RWPE1 (cell line): ENCODE results near the gene FLOT1.

Experiments used
- CTCF ChIA-PET: fragments of 350-600 bp; sonication (Branson Sonifier 250); formaldehyde crosslinking; extraction: SDS; loops from one replicate; lab custom pipeline; 2021; lab: Yijun Ruan, JAX
- POLR2A ChIA-PET: fragments of 400-600 bp; formaldehyde crosslinking; extraction: SDS; loops from one replicate; lab custom pipeline; 2020; ENCODE audit warnings: antibody characterized with exemption; ENCODE audit not compliant: low non-redundant PET; lab: Yijun Ruan, JAX
- DNase-seq: peaks from one replicate; pipeline ENCODE4 v3.0.0; 2012; ENCODE audit warnings: low spot score
- H3K27ac ChIP-seq: fragments of 450-650 bp; 2 replicates; pipeline ENCODE4 v1.5.1; 2017
- TF ChIP-seq, protein P1 (sequence below): fragments of 450-650 bp; conservative IDR thresholded peaks from 2 replicates; pipeline ENCODE4 v1.5.1; 2017; ENCODE audit warnings: low read depth, mild to moderate bottlenecking

FLOT1 gene

DNA sequence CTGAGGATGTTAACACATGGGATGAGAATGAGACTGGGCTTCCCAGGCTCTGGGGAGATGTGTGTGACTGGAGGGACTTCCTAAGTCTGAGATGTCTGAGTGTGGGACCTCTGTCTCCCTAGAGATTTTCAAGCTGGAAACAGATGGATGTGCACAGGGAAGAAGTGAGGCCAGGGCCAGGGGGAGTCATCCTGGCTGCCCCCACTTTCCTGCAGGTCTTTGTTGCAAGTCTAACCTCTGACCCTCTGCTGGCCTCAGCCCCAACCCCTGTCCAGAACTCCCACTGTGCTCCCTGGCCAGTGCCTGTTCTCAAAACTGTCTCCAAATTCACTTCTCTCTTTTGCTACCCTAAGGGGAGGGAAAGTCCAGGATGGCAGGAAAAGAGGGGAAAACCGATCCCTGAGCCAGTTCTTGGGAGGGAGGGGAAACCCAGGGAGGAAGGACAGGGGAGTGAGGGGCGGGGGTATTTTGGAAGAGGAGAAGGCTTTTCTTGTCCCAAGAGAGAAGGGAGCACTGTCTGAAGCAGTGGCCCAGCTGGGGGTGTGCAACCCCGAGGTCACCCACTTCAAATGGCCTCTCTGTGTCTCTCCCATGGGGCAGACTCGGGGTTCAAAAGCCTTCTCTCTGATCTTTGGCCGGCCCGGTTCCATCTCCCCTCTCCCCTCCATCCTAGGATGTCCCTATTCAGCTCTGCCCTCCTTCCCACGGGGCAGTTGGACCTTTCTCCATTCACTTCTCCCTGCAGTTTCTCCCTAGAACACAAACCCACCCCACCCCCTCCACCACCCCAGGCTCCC lies 59.1 kb downstream of the FLOT1 start:
- peak overlapping the region; percentile 97 for H3K27ac ChIP-seq
- CTCF ChIA-PET = interaction anchor here (2.9 kb wide), 1 partner anchor 39 kb away, joined by 12 read pairs; no protein-coding TSS in a partner anchor
- POLR2A ChIA-PET = no interaction called here

DNA sequence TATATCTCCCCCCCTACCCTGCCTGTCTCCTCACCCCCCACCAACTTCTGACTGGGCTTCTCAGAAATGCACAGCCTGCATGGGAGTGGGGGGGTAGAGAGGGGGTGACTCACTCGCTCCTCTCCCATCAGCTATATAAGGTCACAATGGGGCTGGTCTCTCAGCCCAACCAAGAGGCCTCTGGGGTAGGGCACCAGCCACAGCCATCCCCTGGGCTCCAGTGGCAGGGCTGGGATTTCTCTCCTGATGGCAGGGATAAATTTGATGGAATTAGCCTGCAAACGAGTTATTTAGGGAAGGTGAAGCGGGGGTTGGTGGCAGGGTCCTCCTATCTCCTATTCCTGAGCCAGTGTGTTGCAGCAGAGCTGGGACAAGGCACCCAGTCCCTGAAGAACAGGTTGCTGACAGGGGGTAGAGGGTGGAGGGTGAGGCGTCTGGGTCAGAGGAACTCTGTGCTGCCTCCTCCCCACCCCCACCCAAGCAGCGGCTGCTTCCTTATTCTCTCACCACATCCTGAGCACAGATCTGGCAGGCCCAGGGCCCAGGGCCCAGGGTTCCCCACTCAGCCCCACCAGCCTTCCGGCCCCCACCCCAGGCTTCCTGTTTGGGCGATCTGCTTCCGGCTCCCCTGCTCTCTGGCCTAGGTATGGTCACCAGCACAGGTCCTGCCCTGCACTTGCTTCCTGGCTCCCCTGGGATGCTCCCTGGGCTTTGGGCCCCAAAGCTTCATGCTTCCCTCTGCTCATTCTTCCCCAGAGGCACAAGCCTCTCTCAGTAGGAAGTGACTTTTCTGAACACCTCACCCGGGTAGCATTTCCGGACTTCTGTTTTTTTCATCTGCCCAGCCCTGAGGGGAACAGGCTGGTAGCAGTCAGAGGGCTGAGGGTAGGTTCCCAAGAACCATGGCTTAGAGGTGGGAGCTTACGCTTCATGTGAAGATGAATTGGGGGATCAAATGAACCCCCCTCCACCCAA lies 60.1 kb downstream of the FLOT1 start:
- peak; percentile 68 for DNase-seq
- ChIA-PET POLR2A (no interaction called here), CTCF (interaction anchor here (0.7 to 5.3 kb wide), 3 partner anchors 40 to 141 kb away, joined by 3 to 31 read pairs (median 27); no protein-coding TSS in a partner anchor)
- TF ChIP-seq, protein P1, sequence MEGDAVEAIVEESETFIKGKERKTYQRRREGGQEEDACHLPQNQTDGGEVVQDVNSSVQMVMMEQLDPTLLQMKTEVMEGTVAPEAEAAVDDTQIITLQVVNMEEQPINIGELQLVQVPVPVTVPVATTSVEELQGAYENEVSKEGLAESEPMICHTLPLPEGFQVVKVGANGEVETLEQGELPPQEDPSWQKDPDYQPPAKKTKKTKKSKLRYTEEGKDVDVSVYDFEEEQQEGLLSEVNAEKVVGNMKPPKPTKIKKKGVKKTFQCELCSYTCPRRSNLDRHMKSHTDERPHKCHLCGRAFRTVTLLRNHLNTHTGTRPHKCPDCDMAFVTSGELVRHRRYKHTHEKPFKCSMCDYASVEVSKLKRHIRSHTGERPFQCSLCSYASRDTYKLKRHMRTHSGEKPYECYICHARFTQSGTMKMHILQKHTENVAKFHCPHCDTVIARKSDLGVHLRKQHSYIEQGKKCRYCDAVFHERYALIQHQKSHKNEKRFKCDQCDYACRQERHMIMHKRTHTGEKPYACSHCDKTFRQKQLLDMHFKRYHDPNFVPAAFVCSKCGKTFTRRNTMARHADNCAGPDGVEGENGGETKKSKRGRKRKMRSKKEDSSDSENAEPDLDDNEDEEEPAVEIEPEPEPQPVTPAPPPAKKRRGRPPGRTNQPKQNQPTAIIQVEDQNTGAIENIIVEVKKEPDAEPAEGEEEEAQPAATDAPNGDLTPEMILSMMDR = no peak
- peak overlapping the region; percentile 97 for H3K27ac ChIP-seq

More for the DNA sequence above, 59.1 kb downstream of the FLOT1 start:
- DNase-seq = no peak
- TF ChIP-seq, protein P1 = no peak

DNA sequence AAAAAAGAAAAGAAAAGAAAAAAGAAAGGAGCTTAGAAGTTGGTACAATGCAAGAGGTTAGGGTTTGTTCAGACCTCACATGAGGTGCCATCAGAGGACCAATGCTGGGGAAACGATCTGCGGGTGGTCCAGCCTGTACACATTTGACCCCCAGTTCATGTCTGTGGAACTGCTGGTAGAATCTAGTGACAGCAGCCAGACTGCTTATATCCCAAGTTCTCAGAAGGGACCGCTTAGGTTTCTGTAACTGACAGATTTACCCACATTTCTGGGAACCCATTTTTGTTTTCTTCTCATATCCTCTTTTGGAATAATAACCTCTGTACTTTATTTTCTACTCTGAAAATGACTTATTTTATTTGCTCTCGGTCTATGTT lies 60.7 kb downstream of the FLOT1 start:
- H3K27ac ChIP-seq = peak overlapping the region; percentile 97
- TF ChIP-seq, protein P1 = no peak
- no peak for DNase-seq
- ChIA-PET CTCF (interaction anchor here (0.6 to 5.3 kb wide), 3 partner anchors 41 to 192 kb away, joined by 5 to 31 read pairs (median 27); no protein-coding TSS in a partner anchor), POLR2A (no interaction called here)

DNA sequence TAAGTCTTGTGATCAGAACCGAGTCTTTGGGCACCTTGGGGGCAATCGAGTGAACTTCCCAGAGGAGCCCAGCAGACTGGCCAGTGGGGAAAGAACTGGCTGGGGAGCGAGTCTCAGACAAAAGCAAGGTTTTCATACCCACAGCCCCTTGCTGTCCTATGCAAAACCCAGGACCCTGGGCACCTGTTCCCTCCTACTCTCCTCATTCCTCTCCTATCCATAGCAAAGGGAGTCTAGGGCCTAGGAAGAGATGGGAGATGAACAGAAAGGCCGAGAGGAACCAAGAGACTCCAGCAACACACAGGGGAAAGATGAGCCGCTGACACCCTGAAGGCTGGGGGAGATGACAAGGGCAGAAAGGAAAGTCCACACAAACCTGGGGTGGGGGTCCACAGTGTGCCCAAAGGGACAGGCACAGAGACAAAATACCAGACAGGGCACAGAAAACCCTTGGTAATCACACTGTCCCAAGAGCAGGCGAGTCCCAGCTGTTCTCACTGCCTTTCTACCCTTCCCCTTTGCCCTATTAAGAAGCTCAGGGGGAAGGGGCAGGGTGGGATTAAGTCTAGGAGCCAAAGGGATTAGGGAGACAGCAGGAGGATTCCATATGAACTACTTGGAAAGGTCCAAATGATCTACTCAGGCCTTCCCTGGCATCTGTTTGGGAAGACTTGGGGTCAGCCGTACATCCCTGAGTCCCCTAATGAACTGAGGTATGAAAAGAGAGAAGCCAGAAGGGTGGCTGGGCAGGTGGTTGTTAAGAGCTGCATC lies 62.5 kb downstream of the FLOT1 start:
- TF ChIP-seq, protein P1 = no peak
- POLR2A ChIA-PET = interaction anchor here (0.7 kb wide), 1 partner anchor 146 kb away, joined by 3 read pairs; no protein-coding TSS in a partner anchor
- peak overlapping the region; percentile 97 for H3K27ac ChIP-seq
- CTCF ChIA-PET = interaction anchor here (0.6 to 5.3 kb wide), 6 partner anchors 8 to 50 kb away, joined by 3 to 31 read pairs (median 4); no protein-coding TSS in a partner anchor
- no peak for DNase-seq

DNA sequence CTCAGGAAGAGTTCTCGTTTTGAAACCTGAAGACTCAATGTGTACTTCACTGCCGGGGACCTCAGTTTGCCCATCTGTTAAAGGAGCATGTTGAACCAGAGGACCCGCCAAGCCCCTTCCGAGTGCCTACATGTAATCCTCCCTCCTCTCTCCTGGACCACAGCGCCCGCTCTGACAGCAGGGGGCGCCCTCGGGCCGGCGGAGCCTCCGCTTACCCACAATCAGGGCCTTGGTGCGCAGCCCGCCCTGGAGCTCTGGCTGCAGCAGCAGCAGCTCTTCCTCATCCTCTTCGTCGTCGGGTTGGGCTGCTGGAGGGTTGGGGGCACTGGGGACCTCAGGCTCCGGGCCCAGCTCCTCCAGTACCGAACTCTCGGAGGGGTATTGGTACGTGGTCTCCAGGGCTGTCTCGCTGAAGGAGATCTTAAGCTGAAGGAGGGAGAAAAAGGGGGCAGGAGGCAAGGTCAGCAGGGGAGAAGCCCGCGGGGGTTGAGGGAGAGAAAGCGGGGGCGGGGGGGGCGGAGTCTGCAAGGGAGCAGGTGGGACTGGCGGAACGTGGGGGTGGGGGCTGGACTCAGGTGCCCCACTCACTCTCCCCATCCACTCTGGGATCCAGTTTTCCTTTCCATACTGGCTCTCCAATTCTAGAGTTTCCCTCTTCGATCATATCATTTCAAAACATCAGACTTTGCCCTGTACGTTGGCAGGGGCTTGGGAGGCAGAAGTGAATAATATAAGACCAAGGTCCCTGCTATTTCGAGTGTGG lies 63.3 kb downstream of the FLOT1 start:
- POLR2A ChIA-PET = interaction anchor here (0.5 to 0.9 kb wide), 2 partner anchors 14 to 19 kb away, joined by 3 read pairs; no protein-coding TSS in a partner anchor
- H3K27ac ChIP-seq = peak overlapping the region; percentile 97
- DNase-seq = peak; percentile 59
- TF ChIP-seq, protein P1 = peak; percentile 92
- CTCF ChIA-PET = interaction anchor here (0.6 to 5.3 kb wide), 12 partner anchors 15 to 205 kb away, joined by 3 to 31 read pairs (median 4); partner anchors contain the start of genes DDR1 and MDC1
